Tongue (tissue), 2 donors: ENCODE data around the gene C1QTNF5. TPM values are rescaled to one million over a fixed set of nuclear protein-coding genes. Genes with fewer than 3 reads are reported as not detected.

Source experiments
- DNase-seq: peaks from one replicate; pipeline ENCODE4 v3.0.0-alpha.2; 2015
- total RNA-seq: library from RNA; depleted of rRNA; stranded (reverse); fragments of >200 nt; gene quantifications from one replicate; pipeline ENCODE4 v1.2.3, GENCODE V29; 2014

C1QTNF5 gene
- total RNA-seq, 1 donor from 2014 or later = 24.8 TPM

GRCh38 chr11:119359365-119360214 lies 18.9 kb upstream of the C1QTNF5 start:
- no peak for DNase-seq

GRCh38 chr11:119357074-119357473 lies 16.4 kb upstream of the C1QTNF5 start:
- no peak for DNase-seq

GRCh38 chr11:119356349-119357031 lies 15.8 kb upstream of the C1QTNF5 start:
- DNase-seq = peak; percentile 93

GRCh38 chr11:119355091-119355843 lies 14.6 kb upstream of the C1QTNF5 start:
- DNase-seq = no peak

- DNase-seq = peak; percentile 82
Measured at GRCh38 chr11:119352857-119353260, 12.2 kb upstream of the C1QTNF5 start.

GRCh38 chr11:119351232-119351631 lies 10.5 kb upstream of the C1QTNF5 start:
- DNase-seq = no peak

GRCh38 chr11:119350302-119350701 lies 9.6 kb upstream of the C1QTNF5 start:
- DNase-seq = no peak

- DNase-seq = peak; percentile 73
Measured at GRCh38 chr11:119347940-119348605, 7.4 kb upstream of the C1QTNF5 start.

GRCh38 chr11:119347242-119347641 lies 6.6 kb upstream of the C1QTNF5 start:
- DNase-seq = no peak

- DNase-seq = no peak
Measured at GRCh38 chr11:119346605-119347004, 5.9 kb upstream of the C1QTNF5 start, which contains the start of gene MFRP. TSS of gene MFRP (minus strand) at chr11:119346705. CDS start at chr11:119346513, 192 bp downstream.

- no peak for DNase-seq
Measured at GRCh38 chr11:119345685-119346084, 5.0 kb upstream of the C1QTNF5 start.

GRCh38 chr11:119344291-119345010 lies 3.8 kb upstream of the C1QTNF5 start:
- DNase-seq = no peak

GRCh38 chr11:119343726-119344125 lies 3.0 kb upstream of the C1QTNF5 start:
- no peak for DNase-seq

GRCh38 chr11:119342362-119343130 lies 1.9 kb upstream of the C1QTNF5 start:
- no peak for DNase-seq

GRCh38 chr11:119342023-119342300 lies 1.3 kb upstream of the C1QTNF5 start:
- DNase-seq = no peak

- DNase-seq = no peak
Measured at GRCh38 chr11:119341222-119342022, 739 bp upstream of the C1QTNF5 start.

GRCh38 chr11:119339589-119340334 lies 921 bp downstream of the C1QTNF5 start:
- peak; percentile 81 for DNase-seq

GRCh38 chr11:119338965-119339588 lies 1.6 kb downstream of the C1QTNF5 start:
- DNase-seq = no peak
